HepG2 (cell line): ENCODE data around the gene ZNF519. TPM values are rescaled to one million over a fixed set of nuclear protein-coding genes. Genes with fewer than 3 reads are reported as not detected.

ENCODE experiments used
- ARNTL ChIP-seq: sonication (generic); formaldehyde crosslinking; IDR thresholded peaks from 2 replicates; pipeline ENCODE4 v1.4.0; 2020; ENCODE audit warnings: mild to moderate bottlenecking, missing genetic modification reagents
- BHLHE40 ChIP-seq: IDR thresholded peaks from 2 replicates; pipeline ENCODE4 v1.6.1; 2011; ENCODE audit warnings: low read length, improper control_type of control experiment
- RELA ChIP-seq: sonication (generic); formaldehyde crosslinking; IDR thresholded peaks from 2 replicates; pipeline ENCODE4 v1.4.0; 2020; ENCODE audit warnings: missing genetic modification reagents
- TFDP2 ChIP-seq: sonication (generic); formaldehyde crosslinking; IDR thresholded peaks from 2 replicates; pipeline ENCODE4 v1.4.0; 2020; ENCODE audit warnings: missing genetic modification reagents
- TMF1 ChIP-seq: sonication (generic); formaldehyde crosslinking; IDR thresholded peaks from 2 replicates; pipeline ENCODE4 v1.8.1; 2022; ENCODE audit warnings: low read depth, missing genetic modification reagents
- ZMAT3 ChIP-seq: sonication (generic); formaldehyde crosslinking; conservative IDR thresholded peaks from 2 replicates; pipeline ENCODE4 v1.7.0; 2021; ENCODE audit warnings: missing genetic modification reagents
- polyA plus RNA-seq, 8 experiments: library from polyadenylated mRNA; depleted of rRNA in 3 of 8; stranded (reverse) in 7 of 8; unstranded in 1 of 8; fragments of >200 nt; fragmentation: Illumina TruSeq in 4 of 8; extraction: Trizol in 4 of 8; gene quantifications; 2 replicates each; pipeline versions ENCODE4 v1.2.1 to v1.2.3, GENCODE V29; 2011 to 2016; ENCODE audit warnings: low read depth in 4 of 8, missing spikeins in 1 of 8, mixed read lengths in 1 of 8; ENCODE audit not compliant: insufficient read depth in 1 of 8
- total RNA-seq, 5 experiments: library from RNA; depleted of rRNA; stranded (reverse); fragments of >200 nt; fragmentation: Illumina TruSeq; extraction: Trizol; gene quantifications; 2 replicates each; pipeline ENCODE4 v1.2.3, GENCODE V29; 2016; ENCODE audit warnings: low read depth in 1 of 5
- TF ChIP-seq, protein P1 (sequence below): sonication (generic); formaldehyde crosslinking; IDR thresholded peaks from 2 replicates; pipeline ENCODE4 v1.4.0; 2020; ENCODE audit warnings: mild to moderate bottlenecking, missing genetic modification reagents
- TF ChIP-seq, protein P2 (sequence below): IDR thresholded peaks from 2 replicates; pipeline ENCODE4 v1.6.1; 2012; ENCODE audit warnings: inconsistent platforms
- TF ChIP-seq, protein P3 (sequence below): sonication (generic); formaldehyde crosslinking; IDR thresholded peaks from 2 replicates; pipeline ENCODE4 v1.8.0; 2022; ENCODE audit warnings: low read depth, missing genetic modification reagents
- TF ChIP-seq, protein P4 (sequence below): sonication (generic); formaldehyde crosslinking; IDR thresholded peaks from 2 replicates; pipeline ENCODE4 v1.4.0; 2020; ENCODE audit warnings: missing genetic modification reagents, borderline replicate concordance

ZNF519 gene
- total and polyA plus RNA-seq, 2 of the 13 experiments (the other 11 are each of a cell fraction or from before 2014, with no cell fraction given), result 7.3 to 11.1 TPM

DNA sequence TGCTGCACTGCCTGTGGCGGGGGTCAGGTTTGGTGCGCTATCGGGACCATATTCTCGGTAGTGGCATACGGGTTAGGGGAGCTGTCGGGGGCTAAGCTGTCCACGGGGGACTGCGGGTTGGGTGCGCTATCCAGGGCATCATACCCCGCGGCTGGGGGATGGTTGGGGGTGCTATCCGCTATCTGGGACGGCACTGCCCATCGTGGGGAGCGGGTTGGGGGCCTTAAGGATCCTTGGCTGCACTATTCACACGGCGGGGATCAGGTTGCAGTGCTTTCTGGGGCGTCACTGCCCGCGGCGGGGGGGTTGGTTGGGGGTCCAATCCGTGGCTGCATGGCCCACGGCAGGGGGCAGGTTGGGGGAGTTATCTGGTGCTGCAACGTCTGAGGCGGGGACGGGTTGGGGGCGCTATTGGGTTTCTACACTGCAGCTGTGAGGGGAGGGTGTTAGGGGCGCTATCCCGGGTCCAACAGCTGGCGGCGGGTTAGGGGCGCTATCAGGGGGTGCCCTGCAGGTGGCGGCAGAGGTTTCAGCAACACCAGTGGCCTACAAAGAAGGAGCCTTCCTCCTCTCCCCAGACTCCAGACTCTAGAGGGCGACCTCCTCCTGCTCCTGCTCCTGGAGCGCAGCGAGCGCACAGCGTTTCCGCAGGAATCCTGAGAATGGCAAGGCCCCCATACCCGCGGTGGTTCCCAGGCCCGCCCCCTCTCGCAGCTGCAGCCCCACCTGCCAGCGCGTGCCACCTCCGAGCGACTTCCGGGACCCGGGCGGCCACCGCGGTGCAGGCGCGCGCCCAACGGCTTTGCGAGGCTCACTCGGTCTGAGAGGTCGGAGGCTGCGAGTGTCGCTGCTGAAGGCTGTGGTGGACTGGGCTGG lies 46.3 kb upstream of the ZNF519 start (continued):
- TF ChIP-seq, protein P1, sequence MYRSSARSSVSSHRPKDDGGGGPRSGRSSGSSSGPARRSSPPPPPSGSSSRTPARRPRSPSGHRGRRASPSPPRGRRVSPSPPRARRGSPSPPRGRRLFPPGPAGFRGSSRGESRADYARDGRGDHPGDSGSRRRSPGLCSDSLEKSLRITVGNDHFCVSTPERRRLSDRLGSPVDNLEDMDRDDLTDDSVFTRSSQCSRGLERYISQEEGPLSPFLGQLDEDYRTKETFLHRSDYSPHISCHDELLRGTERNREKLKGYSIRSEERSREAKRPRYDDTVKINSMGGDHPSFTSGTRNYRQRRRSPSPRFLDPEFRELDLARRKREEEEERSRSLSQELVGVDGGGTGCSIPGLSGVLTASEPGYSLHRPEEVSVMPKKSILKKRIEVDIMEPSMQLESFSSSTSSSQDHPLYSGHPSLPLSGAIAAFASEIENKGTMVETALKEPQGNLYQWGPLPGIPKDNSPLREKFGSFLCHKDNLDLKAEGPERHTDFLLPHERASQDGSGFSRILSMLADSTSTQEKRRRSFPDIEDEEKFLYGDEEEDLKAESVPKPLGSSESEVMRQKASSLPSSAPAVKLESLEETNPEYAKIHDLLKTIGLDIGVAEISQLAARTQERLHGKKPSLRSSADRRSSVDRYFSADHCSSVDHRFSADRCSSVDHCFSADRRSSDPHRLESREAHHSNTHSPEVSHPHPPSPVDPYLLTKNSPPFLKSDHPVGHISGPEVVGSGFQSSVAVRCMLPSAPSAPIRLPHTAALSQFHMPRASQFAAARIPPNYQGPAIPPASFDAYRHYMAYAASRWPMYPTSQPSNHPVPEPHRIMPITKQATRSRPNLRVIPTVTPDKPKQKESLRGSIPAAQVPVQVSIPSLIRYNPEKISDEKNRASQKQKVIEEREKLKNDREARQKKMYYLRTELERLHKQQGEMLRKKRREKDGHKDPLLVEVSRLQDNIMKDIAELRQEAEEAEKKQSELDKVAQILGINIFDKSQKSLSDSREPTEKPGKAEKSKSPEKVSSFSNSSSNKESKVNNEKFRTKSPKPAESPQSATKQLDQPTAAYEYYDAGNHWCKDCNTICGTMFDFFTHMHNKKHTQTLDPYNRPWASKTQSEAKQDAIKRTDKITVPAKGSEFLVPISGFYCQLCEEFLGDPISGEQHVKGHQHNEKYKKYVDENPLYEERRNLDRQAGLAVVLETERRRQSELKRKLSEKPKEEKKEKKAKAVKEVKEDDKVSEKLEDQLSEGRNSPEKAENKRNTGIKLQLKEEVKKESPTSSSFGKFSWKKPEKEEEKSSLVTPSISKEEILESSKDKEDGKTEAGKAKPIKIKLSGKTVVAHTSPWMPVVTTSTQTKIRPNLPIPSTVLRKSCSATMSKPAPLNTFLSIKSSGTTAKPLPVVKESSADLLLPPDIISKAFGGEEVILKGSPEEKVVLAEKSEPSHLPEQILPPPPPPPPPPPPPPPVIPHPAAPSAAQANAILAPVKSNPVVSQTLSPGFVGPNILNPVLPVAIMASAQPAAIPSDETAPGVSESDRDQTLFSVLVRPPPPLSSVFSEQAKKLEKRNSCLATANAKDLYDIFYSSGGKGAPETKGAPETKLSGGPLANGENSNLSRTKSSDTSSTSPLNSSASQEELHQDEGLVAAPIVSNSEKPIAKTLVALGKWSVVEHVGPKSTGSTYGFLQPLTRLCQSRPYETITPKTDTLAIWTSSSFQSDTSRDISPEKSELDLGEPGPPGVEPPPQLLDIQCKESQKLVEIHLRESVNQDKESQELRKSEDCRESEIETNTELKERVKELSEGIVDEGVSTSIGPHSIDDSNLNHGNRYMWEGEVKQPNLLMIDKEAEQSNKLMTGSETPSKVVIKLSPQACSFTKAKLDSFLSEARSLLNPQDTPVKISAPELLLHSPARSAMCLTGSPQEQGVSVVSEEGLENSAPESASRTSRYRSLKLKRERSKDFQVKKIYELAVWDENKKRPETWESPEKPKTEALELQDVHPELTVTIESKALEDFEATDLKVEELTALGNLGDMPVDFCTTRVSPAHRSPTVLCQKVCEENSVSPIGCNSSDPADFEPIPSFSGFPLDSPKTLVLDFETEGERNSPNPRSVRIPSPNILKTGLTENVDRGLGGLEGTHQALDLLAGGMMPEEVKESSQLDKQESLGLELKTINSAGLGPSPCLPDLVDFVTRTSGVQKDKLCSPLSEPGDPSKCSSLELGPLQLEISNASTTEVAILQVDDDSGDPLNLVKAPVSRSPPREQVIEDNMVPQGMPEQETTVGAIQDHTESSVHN (CRISPR knock-in tag), result 0 out of 2 replicates have a peak, but pooled peaks have one; percentile 38
- TF ChIP-seq BHLHE40 (peak; percentile 56), TMF1 (CRISPR knock-in tag) (peak; percentile 52; the same call in 1 of the 2 replicates), ZMAT3 (peak; percentile 79; the same call in 1 of the 2 replicates), TFDP2 (CRISPR knock-in tag) (peak; percentile 76), ARNTL (CRISPR knock-in tag) (0 out of 2 replicates have a peak, but pooled peaks have one; percentile 36), RELA (CRISPR knock-in tag) (0 out of 2 replicates have a peak, but pooled peaks have one; percentile 59)
- TF ChIP-seq, protein P2, sequence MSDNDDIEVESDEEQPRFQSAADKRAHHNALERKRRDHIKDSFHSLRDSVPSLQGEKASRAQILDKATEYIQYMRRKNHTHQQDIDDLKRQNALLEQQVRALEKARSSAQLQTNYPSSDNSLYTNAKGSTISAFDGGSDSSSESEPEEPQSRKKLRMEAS, result peak; percentile 58
- TF ChIP-seq, protein P3, sequence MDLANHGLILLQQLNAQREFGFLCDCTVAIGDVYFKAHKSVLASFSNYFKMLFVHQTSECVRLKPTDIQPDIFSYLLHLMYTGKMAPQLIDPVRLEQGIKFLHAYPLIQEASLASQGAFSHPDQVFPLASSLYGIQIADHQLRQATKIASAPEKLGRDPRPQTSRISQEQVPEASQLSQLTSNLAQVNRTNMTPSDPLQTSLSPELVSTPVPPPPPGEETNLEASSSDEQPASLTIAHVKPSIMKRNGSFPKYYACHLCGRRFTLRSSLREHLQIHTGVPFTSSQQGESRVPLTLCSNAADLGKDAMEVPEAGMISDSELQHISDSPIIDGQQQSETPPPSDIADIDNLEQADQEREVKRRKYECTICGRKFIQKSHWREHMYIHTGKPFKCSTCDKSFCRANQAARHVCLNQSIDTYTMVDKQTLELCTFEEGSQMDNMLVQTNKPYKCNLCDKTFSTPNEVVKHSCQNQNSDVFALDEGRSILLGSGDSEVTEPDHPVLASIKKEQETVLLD, result peak; percentile 49; the same call in 1 of the 2 replicates
- TF ChIP-seq, protein P4, sequence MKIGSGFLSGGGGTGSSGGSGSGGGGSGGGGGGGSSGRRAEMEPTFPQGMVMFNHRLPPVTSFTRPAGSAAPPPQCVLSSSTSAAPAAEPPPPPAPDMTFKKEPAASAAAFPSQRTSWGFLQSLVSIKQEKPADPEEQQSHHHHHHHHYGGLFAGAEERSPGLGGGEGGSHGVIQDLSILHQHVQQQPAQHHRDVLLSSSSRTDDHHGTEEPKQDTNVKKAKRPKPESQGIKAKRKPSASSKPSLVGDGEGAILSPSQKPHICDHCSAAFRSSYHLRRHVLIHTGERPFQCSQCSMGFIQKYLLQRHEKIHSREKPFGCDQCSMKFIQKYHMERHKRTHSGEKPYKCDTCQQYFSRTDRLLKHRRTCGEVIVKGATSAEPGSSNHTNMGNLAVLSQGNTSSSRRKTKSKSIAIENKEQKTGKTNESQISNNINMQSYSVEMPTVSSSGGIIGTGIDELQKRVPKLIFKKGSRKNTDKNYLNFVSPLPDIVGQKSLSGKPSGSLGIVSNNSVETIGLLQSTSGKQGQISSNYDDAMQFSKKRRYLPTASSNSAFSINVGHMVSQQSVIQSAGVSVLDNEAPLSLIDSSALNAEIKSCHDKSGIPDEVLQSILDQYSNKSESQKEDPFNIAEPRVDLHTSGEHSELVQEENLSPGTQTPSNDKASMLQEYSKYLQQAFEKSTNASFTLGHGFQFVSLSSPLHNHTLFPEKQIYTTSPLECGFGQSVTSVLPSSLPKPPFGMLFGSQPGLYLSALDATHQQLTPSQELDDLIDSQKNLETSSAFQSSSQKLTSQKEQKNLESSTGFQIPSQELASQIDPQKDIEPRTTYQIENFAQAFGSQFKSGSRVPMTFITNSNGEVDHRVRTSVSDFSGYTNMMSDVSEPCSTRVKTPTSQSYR (CRISPR knock-in tag), result peak; percentile 14; the same call in 1 of the 2 replicates
